Stimulated activated CD8-positive, alpha-beta memory T cell treated with anti-CD3 and anti-CD28 coated beads, Interleukin-15, amount 100 ng/mL, for 48 hours (primary cell): ENCODE measurements around the gene CYP4F2.
"Not testable (repeated sequence)": the region's sequence is repeated elsewhere in the genome, so short reads cannot be mapped to it uniquely, and the experiment has no call there.

Experiments used
- DNase-seq, 2 donors: peaks; one replicate each; pipeline ENCODE4 v3.0.0-alpha.2; 2020; ENCODE audit warnings: low read depth in 2 of 2

The CYP4F2 gene

DNA sequence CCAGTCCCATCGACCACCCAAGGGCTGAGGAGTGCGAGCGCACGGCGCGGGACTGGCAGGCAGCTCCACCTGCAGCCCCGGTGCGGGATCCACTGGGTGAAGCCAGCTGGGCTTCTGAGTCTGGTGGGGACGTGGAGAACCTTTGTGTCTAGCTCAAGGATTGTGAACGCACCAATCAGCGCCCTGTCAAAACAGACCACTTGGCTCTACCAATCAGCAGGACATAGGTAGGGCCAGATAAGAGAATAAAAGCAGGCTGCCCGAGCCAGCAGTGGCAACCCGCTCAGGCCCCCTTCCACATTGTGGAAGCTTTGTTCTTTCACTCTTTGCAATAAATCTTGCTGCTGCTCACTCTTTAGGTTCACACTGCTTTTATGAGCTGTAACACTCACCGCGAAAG is 2.2 kb upstream of the CYP4F2 start:
- not testable (repeated sequence) for DNase-seq

DNA sequence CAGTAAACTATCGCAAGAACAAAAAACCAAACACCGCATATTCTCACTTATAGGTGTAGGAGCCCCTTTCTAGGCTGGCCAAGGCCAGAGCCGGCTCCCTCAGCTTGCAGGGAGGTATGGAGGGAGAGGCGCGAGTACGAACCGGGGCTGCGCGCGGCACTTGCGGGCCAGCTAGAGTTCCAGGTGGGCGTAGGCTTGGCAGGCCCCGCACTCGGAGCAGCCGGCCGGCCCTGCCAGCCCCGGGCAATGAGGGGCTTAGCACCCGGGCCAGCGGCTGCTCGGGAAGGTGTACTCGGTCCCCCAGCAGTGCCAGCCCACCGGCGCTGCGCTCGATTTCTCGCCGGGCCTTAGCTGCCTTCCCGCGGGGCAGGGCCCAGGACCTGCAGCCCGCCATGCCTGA is 1.7 kb upstream of the CYP4F2 start:
- DNase-seq: not testable (repeated sequence)

DNA sequence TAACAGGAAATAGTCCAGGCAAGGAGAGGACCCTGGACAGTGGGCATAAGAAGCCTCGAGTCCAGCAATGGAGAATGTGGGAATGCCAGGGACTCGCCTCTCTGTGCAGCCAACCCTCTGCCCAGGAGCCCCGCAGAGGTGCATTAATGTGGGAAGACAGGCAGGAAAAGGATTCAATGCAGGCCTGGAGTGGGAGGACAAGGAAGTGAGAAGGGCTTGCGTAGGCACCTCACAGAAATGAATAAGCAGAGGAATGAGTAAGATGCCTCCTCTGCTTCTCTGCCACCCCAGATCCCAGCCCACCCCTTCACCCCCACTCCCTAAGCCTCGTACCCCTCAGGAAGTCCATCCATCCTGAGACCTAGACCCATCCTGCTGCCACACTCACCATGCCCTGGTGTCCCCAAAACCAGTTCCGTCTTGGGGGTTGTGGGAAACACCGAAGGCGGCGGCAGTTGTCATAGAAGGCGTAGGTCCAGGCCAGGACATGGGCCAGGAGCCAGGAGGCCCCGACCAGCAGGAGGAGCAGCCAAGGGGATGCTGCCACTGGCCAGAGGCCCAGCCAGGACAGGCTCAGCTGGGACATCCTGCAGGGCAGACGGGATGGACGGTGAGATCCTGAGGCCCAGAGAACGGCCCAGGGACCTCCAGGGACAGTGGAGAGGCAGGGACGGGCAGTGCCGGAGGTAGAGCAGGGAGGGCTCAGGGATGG is 692 bp downstream of the CYP4F2 start:
- DNase-seq: no peak

DNA sequence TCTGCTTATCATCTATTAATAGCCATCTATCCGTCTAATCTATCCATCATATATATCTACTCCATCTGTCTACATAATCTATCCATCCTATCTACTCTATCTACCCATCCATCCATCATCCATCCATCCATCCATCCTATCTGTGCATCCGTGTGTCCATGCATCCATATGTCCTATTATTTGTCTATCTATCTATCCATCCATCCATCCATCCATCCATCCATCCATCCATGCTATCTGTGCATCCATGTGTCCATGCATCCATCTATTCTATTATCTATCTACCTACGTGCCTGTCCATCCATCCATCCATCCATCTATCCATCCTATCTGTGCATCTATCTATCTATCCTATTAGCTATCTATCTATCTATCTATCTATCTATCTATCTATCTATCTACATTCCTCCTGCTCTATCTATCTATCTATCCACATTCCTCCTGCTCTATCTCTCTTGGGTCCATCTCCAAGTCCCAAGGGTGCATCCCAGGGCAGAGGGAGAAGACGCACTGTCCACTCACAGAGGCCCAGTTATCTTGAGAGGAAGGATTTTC is 1.9 kb downstream of the CYP4F2 start:
- no peak for DNase-seq

DNA sequence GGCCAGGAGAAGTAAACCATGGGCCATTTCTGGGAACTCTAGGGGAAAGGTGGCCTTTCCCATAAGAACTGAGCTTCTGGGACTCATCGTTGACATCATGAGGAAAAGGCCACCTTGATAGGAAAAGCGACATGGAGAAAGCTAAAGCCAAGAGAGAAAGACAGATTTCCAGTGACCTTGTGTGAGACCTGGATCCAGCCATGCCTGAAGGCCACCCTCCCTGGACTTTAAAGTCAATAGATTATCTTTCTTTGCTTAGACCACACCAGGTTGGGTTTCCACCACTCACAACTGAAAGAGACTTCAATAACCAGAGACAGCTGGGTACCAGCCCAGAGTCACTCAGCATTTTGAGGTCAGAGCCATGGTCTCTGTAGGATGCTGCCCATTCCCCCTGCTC is 3.5 kb downstream of the CYP4F2 start:
- DNase-seq: no peak

DNA sequence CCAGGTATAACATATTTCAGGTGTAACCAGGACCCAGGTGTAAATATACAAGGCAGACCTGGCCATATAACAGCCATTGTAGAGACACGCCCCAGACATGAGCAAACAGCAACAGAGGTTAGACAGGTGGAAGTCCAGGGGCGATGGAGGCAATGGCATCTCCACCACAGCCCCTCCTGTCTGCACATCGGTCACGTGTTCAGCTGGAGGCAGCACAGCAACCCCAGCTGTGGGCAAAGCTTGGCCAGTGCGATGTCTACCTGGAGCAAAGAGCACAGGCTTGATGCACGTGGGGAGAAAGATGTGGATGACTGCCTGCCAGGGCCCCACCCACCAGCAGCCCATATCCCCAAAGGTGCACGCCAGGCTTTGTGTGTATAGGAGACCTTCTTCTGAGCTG is 4.4 kb downstream of the CYP4F2 start:
- no peak for DNase-seq

DNA sequence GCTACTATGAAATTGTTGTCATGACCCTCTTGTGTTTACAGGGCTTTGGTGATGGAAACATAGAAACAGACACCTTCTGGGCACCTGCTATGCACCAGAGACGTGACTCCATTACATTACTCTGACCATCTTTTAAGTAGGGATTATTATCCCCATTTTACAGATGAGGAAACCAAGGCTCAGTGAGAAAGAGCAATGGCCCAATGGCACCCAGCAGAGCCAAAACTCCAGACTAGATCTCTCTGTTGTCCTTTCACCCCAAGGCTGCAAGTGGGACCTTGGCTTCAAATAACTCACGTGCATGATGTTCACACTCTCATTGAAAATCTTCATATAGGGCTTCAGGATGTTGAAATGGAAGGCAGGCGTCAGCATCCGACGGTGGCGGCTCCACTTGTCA is 5.9 kb downstream of the CYP4F2 start:
- DNase-seq: no peak

DNA sequence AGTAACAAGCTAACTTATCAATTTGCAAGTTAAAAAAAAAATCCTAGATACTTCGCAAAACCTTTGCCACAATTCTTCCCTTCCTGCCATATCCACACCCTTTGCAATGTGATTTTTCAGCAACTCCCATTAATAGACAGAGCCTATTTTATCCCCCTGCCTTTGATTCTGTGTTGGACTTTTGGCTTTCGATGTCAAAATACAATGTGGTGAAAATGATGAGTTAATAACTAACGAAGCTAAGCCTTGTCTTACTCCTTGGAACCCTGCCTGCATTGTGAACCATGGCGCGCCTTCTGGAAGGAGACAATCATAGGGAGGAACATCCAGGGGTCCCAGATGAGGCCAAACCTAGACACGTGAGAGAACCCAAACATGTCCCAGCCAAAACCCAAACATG is 6.4 kb downstream of the CYP4F2 start:
- DNase-seq: no peak

DNA sequence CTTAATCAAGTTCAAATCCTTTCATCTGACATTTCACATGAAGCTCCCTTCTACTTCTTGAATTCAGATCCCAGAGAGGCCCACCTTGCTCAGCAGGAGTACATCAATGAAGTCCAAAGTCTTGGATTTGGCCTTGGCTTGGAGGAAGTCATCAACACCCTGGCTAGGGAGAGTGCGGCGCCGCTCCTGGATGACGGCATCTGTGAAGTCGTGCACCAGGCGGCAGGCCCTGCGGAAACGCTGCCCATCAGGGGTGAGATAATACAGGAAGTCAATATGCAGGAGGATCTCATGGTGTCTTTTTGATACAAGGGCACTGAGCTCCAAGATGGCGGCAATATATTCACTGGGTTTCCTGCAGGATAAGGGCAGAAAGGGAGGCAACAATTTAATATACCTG is 8.5 kb downstream of the CYP4F2 start:
- not testable (repeated sequence) for DNase-seq

DNA sequence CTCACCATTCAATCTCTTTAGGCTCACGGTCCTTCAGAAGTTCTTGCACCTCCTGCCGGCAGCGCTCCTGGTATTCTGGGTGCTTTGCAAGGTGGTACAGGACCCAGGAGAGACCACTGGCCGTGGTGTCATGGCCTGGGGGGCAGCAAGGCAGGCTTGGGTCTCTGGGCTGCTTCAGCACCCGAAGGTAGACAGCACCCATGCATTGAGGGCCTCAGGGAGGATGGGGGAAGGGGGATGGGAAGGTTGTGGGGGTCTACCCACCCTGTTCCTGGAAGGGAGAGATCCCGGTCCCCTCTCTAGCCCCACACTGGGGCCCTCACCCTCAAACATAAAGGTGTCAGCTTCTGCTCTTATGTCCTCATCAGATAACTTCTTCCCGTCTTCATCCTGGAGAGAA is 12.0 kb downstream of the CYP4F2 start:
- no peak for DNase-seq

DNA sequence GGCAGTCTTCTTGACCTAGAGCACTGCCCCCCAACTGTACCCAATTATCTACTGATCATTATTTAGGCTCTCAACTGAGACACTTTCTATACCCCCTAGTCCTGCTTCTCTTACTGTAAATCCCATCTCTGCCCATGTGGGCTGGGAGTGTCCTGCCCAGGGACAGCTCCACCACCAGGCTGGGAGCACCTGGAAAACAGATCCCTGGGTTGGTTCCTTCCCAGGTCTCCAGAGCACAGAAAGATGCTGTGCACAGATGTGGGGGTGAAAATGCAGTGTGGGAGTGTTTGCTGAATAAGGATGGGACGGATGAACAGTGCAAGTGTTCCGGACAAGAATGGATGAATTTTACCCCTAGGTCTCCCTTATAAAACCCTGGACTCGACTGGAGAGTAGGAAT is 12.7 kb downstream of the CYP4F2 start:
- no peak for DNase-seq

DNA sequence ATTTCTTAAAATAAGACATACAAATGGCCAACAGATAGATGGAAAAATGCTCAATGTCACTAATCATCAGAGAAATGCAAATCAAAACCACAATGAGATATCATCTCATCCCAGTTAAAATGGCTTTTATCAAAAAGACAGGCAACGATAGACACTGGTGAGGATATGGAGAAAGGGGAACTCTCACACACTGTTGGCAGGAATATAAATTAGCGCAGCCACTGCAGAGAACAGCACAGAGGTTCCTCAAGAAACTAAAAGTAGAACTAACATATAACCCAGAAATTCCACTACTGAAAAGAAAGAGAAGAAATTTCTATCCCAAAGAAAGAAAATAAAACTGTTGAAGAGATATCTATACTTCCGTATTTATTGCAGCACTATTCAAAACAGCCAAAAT is 14.5 kb downstream of the CYP4F2 start:
- DNase-seq: not testable (repeated sequence)

DNA sequence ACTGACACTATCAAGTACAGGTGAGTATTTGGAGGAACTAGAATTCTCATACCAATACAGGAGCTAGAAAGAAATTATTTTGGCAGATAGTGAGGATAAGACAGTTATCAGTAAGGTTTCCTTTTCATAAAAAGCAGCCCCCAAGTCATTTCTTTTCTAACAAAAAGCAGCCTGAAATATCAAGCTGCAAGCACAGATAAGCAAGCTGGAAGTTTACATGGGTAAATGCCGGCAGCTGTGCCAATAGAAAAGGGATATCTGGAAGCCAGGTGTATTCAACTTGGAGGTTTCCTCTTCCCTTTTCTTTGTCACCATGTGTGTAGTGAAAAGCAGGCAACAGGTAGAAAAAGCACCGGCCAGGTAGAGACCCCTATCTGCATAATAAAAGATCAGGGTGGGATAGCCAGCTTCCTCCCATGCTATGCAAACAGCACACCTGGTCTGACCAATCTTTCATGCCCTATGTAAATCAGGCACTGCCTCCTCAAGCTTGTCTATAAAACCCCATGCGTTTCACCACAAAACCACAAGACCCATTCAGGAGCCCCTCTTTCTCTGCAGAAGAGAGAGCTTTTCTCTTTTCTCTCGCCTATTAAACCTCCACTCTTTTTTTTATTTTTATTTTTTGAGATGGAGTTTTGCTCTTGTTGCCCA is 22.9 kb downstream of the CYP4F2 start:
- no peak for DNase-seq

DNA sequence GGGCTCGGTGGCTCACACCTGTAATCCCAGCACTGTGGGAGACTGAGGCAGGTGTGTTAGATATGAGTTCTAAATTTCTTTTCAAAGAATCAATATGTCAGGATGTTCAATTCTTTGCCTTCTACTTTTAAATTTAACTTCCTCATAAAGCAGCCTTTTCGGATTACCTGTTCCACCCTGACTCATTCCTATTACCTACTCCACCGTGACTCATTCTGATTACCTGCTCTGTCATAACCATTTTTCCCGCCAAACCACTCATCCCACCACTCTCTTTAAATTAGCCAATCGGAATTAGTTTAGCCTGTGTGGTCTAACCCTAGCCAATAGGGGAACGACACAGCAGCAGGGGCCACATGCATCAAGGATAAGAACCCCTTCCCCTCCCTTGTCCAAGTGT is 24.1 kb downstream of the CYP4F2 start:
- DNase-seq: not testable (repeated sequence)

DNA sequence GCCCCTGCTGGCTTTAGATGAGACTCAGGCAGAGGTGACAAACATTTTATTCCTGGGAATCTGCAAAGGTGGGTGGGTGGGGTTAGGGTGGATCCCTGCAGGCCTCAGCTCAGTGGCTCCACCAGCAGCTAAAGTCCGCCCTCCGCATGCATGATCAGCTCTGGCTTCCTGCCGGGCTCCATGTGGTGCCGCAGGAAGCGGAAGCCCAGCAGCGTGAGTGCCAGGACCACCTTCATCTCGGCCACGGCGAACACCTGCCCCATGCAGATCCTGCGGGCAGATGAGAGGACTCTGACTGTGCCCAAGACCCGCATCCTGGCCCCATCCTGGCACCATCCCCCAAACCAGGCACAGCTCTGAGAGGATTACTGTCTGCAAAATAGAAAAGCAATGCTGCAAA is 26.3 kb downstream of the CYP4F2 start:
- DNase-seq: peak in 1 of 2 donors; percentile 3

DNA sequence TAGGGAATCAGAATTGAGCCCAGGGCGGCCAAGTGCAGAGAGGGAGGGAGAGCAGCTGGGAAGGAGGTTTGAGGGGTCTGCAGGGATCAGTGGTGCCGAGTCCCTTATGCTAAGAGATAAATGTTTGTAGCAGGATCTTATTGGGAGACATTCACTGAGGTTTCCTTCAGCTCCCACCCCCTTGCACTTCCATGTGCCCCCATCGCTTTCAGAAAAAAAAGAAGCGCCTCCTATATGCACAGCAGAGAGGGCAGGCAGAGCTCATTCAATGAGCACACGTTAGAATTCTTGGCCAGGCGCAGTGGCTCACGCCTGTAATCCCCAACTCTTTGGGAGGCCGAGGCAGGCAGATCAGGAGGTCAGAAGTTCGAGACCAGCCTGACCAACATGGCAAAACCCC is 28.0 kb downstream of the CYP4F2 start:
- DNase-seq: no peak

DNA sequence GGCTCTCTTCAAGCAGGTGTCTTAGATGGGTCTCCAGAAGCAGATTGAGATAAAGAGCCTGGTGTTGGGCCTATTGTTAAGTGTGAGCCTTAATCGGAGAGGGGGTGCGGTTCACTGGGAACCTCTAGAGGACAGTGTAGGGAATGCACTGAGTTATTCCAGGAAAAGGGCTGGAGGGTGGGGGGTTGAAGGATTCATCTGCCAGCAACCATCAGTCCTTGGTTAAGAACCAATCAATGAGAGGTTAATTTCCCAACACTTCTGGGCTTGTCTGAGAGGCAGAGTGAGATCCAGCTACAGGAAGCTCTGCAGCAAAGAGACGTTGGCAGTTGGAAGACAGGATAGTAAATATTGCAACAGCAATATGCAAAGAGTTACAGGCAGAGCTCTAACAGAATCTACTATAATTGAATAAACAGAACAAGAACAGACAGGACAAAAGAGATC is 28.7 kb downstream of the CYP4F2 start:
- no peak for DNase-seq

DNA sequence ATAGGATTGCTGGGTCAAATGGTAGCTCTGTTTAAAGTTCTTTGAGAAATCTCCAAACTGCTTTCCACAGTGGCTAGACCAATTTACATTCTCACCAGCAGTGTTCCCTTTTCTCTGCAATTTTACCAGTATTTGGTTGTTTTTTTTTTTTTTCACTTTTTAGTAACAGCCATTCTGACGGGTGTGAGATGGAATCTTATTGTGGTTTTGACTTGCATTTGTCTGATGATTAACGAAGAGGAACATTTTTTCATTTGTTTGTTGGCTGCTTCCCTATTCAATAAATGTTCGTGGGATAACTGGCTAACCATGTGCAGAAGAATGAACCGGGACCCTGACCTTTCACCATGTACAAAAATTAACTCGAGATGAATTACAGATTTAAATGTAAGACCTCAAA is 31.2 kb downstream of the CYP4F2 start:
- DNase-seq: no peak

DNA sequence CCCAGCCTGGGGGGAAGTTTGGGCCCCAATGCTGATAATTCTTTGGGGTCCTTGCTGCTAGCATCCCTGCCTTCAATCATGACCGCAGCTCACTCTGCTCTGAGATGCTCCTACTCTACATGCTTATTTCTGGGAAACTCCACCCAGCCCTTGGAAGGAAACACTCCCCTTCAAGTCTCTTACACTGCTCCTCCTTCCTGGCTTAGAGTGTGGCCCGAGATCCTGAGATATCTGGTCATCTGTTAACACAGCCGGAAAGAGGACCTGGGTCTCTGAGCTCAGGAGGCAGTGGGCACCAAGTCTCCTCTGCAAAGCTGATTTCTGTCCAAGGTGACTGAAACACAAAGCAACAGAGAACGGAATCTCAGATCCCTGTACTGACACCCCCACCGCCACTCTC is 33.0 kb downstream of the CYP4F2 start:
- no peak for DNase-seq

DNA sequence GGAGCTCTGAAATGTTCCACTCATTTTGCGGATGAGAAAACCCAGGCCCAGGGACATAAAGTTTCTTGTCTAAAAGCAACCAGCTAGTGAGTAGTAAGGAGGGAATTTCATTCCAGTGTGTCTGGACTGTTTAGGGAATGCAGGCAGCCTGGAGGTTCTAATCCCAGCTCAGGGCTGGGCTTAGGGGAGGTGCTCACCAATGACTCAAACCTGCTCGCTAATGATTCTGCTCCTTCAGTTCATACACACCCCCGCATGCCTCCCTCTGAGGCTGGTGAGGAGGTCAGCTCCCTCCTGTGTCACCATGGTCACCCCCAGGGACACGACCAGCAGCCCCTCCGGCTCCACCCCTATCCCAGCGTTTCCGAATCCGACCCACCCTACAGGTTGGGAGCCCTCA is 34.6 kb downstream of the CYP4F2 start:
- no peak for DNase-seq

DNA sequence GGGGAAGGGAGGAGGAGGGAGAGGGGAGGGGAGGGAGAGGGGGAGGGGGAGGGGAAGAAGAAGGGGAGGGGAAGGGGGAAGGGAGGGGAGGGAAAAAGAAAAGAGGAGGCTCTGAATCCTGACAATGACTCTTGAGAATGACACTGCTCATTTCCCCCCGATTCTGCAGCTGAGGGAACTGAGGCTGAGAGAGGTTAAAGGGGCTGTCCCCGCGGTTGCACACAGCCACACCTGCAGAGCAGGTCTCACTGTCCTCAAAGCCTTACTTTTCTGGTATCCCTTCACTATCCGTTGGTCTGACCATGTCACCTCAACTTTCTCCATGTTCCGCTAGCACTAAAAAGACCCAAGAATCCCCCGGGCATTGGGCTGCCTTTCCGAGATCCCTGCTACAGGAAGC is 35.4 kb downstream of the CYP4F2 start:
- DNase-seq: no peak

DNA sequence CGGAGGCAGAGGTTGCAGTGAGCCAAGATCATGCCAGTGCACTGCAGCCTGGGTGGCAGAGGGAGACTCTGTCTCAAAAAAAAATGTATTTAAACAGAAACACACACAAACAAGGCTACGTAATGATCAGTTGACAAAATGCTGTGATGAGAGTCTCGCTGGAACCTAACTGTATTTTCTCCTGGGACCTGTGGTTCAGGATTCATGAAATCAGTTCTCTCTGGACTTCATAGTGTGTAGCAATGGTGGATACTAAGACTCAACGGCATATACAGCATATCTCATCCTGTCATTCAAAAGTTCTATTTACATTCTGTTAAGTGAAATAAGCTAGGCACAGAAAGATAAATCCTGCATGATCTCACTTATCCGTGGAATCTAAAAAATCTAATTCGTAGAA is 37.4 kb downstream of the CYP4F2 start:
- DNase-seq: no peak

DNA sequence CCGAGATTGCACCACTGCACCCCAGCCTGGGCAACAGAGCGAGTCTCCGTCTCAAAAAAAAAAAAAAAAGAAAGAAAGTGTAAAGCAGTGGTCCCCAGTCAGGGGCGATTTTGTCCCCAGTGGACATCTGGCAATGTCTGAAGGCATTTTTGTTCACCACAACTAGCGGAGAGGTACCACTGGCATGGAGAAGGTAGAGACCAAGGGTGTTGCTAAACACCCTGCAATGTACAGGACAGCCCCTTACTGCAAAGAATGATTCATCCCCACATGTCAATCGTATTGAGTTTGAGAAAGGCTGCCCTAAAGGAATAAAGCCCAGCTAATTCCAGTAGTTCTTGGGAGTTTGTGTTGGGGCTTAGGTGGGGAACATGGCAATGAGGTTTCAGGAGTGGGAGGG is 38.7 kb downstream of the CYP4F2 start:
- DNase-seq: no peak
